ENCODE measurements around the gene LRP2.

The LRP2 gene

DNA sequence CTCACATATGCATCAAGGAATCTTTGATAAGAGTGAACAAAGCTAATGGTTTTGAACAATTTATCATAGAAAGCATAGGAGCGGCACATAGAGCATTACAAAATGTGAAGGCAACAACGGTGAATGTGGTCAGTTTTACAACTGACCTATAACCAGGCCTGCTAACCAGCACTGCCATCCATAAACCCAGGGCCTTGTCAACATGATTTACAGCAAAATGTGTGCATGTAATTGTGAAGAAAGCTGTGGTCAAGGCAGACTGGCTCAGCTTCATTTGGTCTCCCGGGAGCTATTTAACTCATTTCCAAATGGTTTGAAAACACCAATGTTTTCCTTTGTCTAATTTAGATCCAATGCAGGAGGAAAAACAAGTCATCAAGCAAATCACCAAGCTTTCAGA, 173.2 kb downstream of the LRP2 start:
- TF ChIP-seq PRDM1 (tag by site-specific recombination; IDR thresholded peaks at IDR 0.05) (no peak), ZNF274 (IDR thresholded peaks at IDR 0.05; ENCODE audit: low read length) (no peak), ZNF274 (tag by site-specific recombination; IDR thresholded peaks at IDR 0.05; ENCODE audit: borderline replicate concordance) (no peak), SCRT1 (tag by site-specific recombination; IDR thresholded peaks at IDR 0.05; ENCODE audit: borderline replicate concordance) (no peak), ZFP41 (tag by site-specific recombination; IDR thresholded peaks at IDR 0.05; ENCODE audit: borderline replicate concordance) (no peak), ZNF398 (tag by site-specific recombination; IDR thresholded peaks at IDR 0.05) (no peak)
- no peaks in the 10 kb centered on the region for H3K9me3 ChIP-seq (ENCODE audit: control insufficient read depth, insufficient read depth, low read depth, low read length)
- peaks cover 3% of the 10 kb centered on the region; the same call in 1 of the 2 replicates for H3K4me1 ChIP-seq (ENCODE audit: control insufficient read depth, insufficient read depth, low read length)
- ChIA-PET POLR2A (no interaction called here), CTCF (interaction anchor here (0.9 to 1.4 kb wide), 2 partner anchors 49 to 57 kb away, joined by 4 to 5 read pairs; no protein-coding TSS in a partner anchor)
- peaks cover 0 to 29% of the 10 kb centered on the region in 2 experiments; a peak in 1 of 3 replicates for H3K36me3 ChIP-seq (ENCODE audit: control insufficient read depth in 2 of 2, insufficient read depth in 1 of 2, low read length in 2 of 2)
- H3K4me3 ChIP-seq (ENCODE audit: low read depth, low read length): no peak overlapping the region
- H3K27ac ChIP-seq (ENCODE audit: extremely low read depth, low read depth, low read length): no peak overlapping the region

DNA sequence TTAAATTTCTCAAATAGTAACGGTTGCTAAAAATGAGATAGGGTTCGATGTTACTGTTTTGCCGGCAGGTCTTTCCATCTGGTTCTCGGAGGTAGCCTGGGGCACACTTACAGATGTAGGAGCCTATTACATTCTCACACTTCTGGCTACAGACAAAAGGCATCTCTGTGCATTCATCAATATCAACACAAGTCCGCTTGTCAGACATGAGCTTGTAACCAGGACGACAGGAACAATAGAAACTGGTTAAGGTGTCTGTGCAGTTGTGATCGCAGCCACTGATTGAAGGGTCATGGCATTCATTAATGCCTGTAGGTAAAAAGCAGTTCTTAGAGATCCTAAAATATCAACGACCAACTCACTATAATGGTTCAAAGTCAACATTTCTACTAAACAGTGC, 176.6 kb downstream of the LRP2 start:
- ChIA-PET POLR2A (no interaction called here), CTCF (interaction anchor here (1.4 kb wide), 1 partner anchor 54 kb away, joined by 4 read pairs; no protein-coding TSS in a partner anchor)
- H3K4me1 ChIP-seq (ENCODE audit: control insufficient read depth, insufficient read depth, low read length): peaks cover 3% of the 10 kb centered on the region; the same call in 1 of the 2 replicates
- TF ChIP-seq ZNF239 (tag by site-specific recombination; IDR thresholded peaks at IDR 0.05): no peak
- TF ChIP-seq REST (tag by site-specific recombination; IDR thresholded peaks at IDR 0.05): no peak
- TF ChIP-seq ZNF202 (tag by site-specific recombination; IDR thresholded peaks at IDR 0.05; ENCODE audit: borderline replicate concordance): no peak
- no peak for TF ChIP-seq MZF1 (tag by site-specific recombination; IDR thresholded peaks at IDR 0.05; ENCODE audit: borderline replicate concordance)
- no peak for TF ChIP-seq PRDM6 (tag by site-specific recombination; IDR thresholded peaks at IDR 0.05)
- no peak for TF ChIP-seq GLI2 (tag by site-specific recombination; IDR thresholded peaks at IDR 0.05; ENCODE audit: borderline replicate concordance, low read depth)
- H3K9me3 ChIP-seq (ENCODE audit: control insufficient read depth, insufficient read depth, low read depth, low read length): no peaks in the 10 kb centered on the region
- H3K27ac ChIP-seq (ENCODE audit: extremely low read depth, low read depth, low read length): no peak overlapping the region
- peaks cover 0 to 34% of the 10 kb centered on the region in 2 experiments; a peak in 1 of 3 replicates for H3K36me3 ChIP-seq (ENCODE audit: control insufficient read depth in 2 of 2, insufficient read depth in 1 of 2, low read length in 2 of 2)
- no peak overlapping the region for H3K4me3 ChIP-seq (ENCODE audit: low read depth, low read length)

- Histone ChIP-seq H3K36me3 (ENCODE audit: control insufficient read depth in 2 of 2, insufficient read depth in 1 of 2, low read length in 2 of 2) (peaks cover 0 to 38% of the 10 kb centered on the region in 2 experiments; a peak in 1 of 3 replicates), H3K9me3 (ENCODE audit: control insufficient read depth, insufficient read depth, low read depth, low read length) (no peaks in the 10 kb centered on the region), H3K4me1 (ENCODE audit: control insufficient read depth, insufficient read depth, low read length) (peaks cover 3% of the 10 kb centered on the region; the same call in 1 of the 2 replicates), H3K4me3 (ENCODE audit: low read depth, low read length) (no peak overlapping the region), H3K27ac (ENCODE audit: extremely low read depth, low read depth, low read length) (no peak overlapping the region)
- ChIA-PET POLR2A (no interaction called here), CTCF (interaction anchor here (0.5 to 0.6 kb wide), 4 partner anchors 15 to 47 kb away, joined by 3 to 4 read pairs (median 3); no protein-coding TSS in a partner anchor)
- TF ChIP-seq ZBTB44 (tag by site-specific recombination; IDR thresholded peaks at IDR 0.05): no peak
- TF ChIP-seq ZNF677 (tag by site-specific recombination; IDR thresholded peaks at IDR 0.05): peak; percentile 59; the same call in 1 of the 2 replicates
- TF ChIP-seq ZBTB10 (tag by site-specific recombination; IDR thresholded peaks at IDR 0.05): no peak
These were observed 178.3 kb downstream of the LRP2 start for GRCh38 chr2:169184074-169184473.

All from HEK293 (cell line).